SU-DHL-6 (cell line): ENCODE data around the gene C2orf92.

Experiments used
- H2AFZ ChIP-seq: fragments of 200-600 bp; sonication (generic); 2 replicates; pipeline ENCODE4 v1.6.1; 2014; ENCODE audit warnings: low read depth, mild to moderate bottlenecking, moderate library complexity, mixed read lengths, antibody characterized with exemption, low read length; ENCODE audit not compliant: severe bottlenecking
- H3F3A ChIP-seq: fragments of 200-600 bp; shearing (Covaris generic); 2 replicates; pipeline ENCODE4 v1.6.0; 2016; ENCODE audit warnings: antibody characterized with exemption, mild to moderate bottlenecking; ENCODE audit not compliant: insufficient read depth
- H3K27ac ChIP-seq: fragments of 200-600 bp; sonication (generic); 2 replicates; pipeline ENCODE4 v1.5.1; 2016; ENCODE audit warnings: low read depth, mild to moderate bottlenecking, low read length, moderate library complexity, mixed read lengths
- H3K27me3 ChIP-seq: fragments of 200-600 bp; sonication (generic), shearing (Covaris generic); 2 replicates; pipeline ENCODE4 v1.6.0; 2014; ENCODE audit warnings: mild to moderate bottlenecking, low read length
- H3K36me3 ChIP-seq: fragments of 200-600 bp; sonication (generic); 2 replicates; pipeline ENCODE4 v1.6.1; 2014; ENCODE audit warnings: mild to moderate bottlenecking, low read length, mixed read lengths
- H3K4me2 ChIP-seq: fragments of 300-600, 200-600 bp; shearing (Covaris generic), sonication (generic); 2 replicates; pipeline ENCODE4 v1.6.0; 2014; ENCODE audit warnings: low read length, low read depth, mild to moderate bottlenecking; ENCODE audit not compliant: poor library complexity, severe bottlenecking
- H3K4me3 ChIP-seq: fragments of 200-600 bp; sonication (generic); 2 replicates; pipeline ENCODE4 v1.5.1; 2014; ENCODE audit warnings: antibody characterized with exemption, low read length, mild to moderate bottlenecking, mixed read lengths; ENCODE audit not compliant: insufficient read depth, poor library complexity, severe bottlenecking
- H3K79me2 ChIP-seq: fragments of 200-600 bp; sonication (generic); 2 replicates; pipeline ENCODE4 v1.6.1; 2014; ENCODE audit warnings: mild to moderate bottlenecking, low read length, moderate library complexity; ENCODE audit not compliant: insufficient read depth
- H3K9ac ChIP-seq: fragments of 200-600 bp; sonication (generic); 2 replicates; pipeline ENCODE4 v1.7.0; 2014; ENCODE audit warnings: mild to moderate bottlenecking, low read length
- H3K9me2 ChIP-seq: fragments of 200-600 bp; sonication (generic); replicated peaks from 2 replicates; pipeline ENCODE4 v1.6.1; 2014; ENCODE audit warnings: low read length; ENCODE audit not compliant: insufficient read depth
- H3K9me3 ChIP-seq: fragments of 200-600 bp; sonication (generic); 2 replicates; pipeline ENCODE4 v1.6.1; 2014; ENCODE audit warnings: low read length, mixed read lengths; ENCODE audit not compliant: insufficient read depth
- H4K20me1 ChIP-seq: fragments of 200-600 bp; sonication (generic); 2 replicates; pipeline ENCODE4 v1.6.1; 2014; ENCODE audit warnings: low read depth, mild to moderate bottlenecking, antibody characterized with exemption, low read length, moderate library complexity, mixed read lengths
- EZH2phosphoT487 ChIP-seq: fragments of 200-600 bp; sonication (generic), shearing (Covaris generic); conservative IDR thresholded peaks from 2 replicates; pipeline ENCODE4 v1.6.1; 2018; ENCODE audit warnings: mild to moderate bottlenecking, antibody characterized with exemption, low read length, moderate library complexity, mixed read lengths
- TF ChIP-seq, protein P1 (sequence below): fragments of 200-600 bp; sonication (generic); IDR thresholded peaks from one replicate; pipeline ENCODE4 v1.5.1; 2017; ENCODE audit warnings: antibody characterized with exemption, mild to moderate bottlenecking, low read length, moderate library complexity; ENCODE audit not compliant: insufficient read depth, poor library complexity, severe bottlenecking

Gene C2orf92

DNA sequence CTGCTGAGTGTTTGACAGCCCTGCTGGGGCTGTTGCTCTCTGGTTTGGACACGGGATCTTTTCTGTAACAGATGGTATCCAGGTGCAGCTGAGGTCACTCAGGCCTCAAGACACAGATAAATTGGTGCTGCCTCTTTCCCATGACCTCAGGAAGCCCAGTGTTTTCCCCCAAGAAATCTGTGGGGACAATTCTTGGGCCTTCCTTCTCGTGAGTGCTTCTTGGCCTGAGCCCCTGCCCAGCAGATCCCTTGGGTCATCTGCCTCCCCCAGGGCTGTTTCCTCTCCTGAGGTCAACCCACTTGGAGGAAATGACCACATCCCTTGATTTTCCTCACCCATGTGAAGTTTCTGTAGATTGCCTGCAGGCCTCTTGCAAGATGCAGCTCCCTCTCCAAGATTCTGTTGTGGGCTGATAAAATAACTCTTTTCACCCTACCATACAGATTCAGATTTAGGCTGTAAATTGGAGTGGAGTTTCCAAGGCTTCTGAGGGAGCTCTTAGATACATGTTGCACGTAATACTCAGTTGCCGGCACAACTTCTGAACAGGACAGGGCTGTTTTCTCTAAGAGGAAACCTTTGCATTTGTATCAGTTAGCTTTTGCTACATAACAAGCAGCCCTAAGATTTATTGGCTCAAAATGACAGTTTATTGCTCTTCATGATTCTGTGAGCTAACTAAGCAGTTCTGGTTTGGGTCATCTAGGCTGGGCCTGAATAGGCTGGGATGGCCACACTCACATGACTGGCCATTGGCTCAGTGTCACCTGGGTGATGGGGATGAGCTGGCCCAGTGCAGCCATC lies 57.0 kb downstream of the C2orf92 start:
- Histone ChIP-seq H3K9me2 (no peaks in the 10 kb centered on the region), H3K36me3 (no peaks in the 10 kb centered on the region), H3K27ac (no peak overlapping the region), H3K4me2 (no peak overlapping the region), H3K9ac (no peak overlapping the region), H3K9me3 (no peaks in the 10 kb centered on the region; the same call in 1 of the 2 replicates), H3K79me2 (no peaks in the 10 kb centered on the region), H4K20me1 (no peaks in the 10 kb centered on the region), H3K4me3 (no peak overlapping the region), H2AFZ (no peak overlapping the region), H3F3A (no peaks in the 10 kb centered on the region), H3K27me3 (no peaks in the 10 kb centered on the region)
- TF ChIP-seq, protein P1, sequence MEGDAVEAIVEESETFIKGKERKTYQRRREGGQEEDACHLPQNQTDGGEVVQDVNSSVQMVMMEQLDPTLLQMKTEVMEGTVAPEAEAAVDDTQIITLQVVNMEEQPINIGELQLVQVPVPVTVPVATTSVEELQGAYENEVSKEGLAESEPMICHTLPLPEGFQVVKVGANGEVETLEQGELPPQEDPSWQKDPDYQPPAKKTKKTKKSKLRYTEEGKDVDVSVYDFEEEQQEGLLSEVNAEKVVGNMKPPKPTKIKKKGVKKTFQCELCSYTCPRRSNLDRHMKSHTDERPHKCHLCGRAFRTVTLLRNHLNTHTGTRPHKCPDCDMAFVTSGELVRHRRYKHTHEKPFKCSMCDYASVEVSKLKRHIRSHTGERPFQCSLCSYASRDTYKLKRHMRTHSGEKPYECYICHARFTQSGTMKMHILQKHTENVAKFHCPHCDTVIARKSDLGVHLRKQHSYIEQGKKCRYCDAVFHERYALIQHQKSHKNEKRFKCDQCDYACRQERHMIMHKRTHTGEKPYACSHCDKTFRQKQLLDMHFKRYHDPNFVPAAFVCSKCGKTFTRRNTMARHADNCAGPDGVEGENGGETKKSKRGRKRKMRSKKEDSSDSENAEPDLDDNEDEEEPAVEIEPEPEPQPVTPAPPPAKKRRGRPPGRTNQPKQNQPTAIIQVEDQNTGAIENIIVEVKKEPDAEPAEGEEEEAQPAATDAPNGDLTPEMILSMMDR: no peak
- TF ChIP-seq EZH2phosphoT487: no peak

DNA sequence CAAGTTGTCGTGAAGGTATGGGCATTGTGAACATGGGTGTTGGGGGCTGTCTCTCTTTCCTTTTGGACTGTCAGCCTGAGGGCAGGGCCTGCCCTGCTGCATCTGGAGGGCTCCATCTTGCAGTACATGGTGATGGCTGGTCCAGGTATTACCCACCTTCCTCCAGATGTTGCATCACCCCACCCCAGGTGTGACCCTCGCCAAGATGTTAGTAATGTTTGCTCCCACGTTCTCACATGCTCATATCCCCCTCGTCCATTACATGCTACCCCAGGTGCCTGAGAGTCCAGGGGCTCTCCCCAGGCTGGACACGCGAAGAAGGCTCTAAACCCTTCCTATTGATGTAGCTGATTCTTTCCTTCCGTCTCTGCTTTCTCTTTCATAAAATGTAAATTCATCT lies 57.8 kb downstream of the C2orf92 start:
- no peak overlapping the region for H3K27ac ChIP-seq
- no peaks in the 10 kb centered on the region; the same call in 1 of the 2 replicates for H3K9me3 ChIP-seq
- H3K4me2 ChIP-seq: no peak overlapping the region
- H3F3A ChIP-seq: no peaks in the 10 kb centered on the region
- no peaks in the 10 kb centered on the region for H3K79me2 ChIP-seq
- H3K36me3 ChIP-seq: no peaks in the 10 kb centered on the region
- H3K4me3 ChIP-seq: no peak overlapping the region
- H4K20me1 ChIP-seq: no peaks in the 10 kb centered on the region
- H2AFZ ChIP-seq: no peak overlapping the region
- H3K27me3 ChIP-seq: no peaks in the 10 kb centered on the region
- TF ChIP-seq, protein P1: no peak
- no peak overlapping the region for H3K9ac ChIP-seq
- H3K9me2 ChIP-seq: no peaks in the 10 kb centered on the region

DNA sequence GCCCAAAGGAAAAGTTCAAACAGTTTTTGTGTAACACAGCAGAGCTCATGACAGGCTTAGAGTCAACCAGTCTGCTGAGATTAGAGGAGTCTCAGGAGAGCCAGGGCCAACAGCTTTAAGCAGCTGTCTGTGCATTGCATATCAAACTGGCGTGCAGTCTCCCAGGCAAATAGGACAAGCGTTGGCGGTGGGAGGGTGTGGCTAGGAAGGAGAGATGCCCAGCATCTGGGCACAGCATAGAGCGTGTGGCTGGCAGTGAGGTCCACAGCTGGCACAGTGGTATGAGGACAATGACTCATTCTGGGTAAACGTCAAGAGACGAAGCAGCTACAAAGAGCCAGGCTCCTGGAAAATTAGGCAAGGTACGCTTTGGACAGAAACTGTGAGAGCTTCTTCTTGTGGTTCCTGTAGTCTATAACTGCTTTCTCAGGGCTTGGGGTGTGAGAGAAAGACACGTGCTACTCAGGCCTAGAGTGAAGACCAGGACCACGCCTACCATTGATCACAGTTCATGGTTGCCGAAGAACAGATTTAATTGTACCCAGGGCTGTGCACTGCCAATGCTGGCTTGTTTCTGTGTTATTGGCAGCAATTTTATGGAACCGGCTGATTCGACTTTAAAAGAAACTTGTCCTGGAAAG lies 58.7 kb downstream of the C2orf92 start:
- H3K9me3 ChIP-seq: no peaks in the 10 kb centered on the region; the same call in 1 of the 2 replicates
- H3K27ac ChIP-seq: no peak overlapping the region
- H4K20me1 ChIP-seq: no peaks in the 10 kb centered on the region
- no peaks in the 10 kb centered on the region for H3K27me3 ChIP-seq
- TF ChIP-seq, protein P1: no peak
- no peak for TF ChIP-seq EZH2phosphoT487
- no peak overlapping the region for H3K4me2 ChIP-seq
- no peaks in the 10 kb centered on the region for H3K79me2 ChIP-seq
- H3K9ac ChIP-seq: no peak overlapping the region
- no peak overlapping the region for H2AFZ ChIP-seq
- H3K9me2 ChIP-seq: no peaks in the 10 kb centered on the region
- no peak overlapping the region for H3K4me3 ChIP-seq
- H3F3A ChIP-seq: no peaks in the 10 kb centered on the region
- no peaks in the 10 kb centered on the region for H3K36me3 ChIP-seq
